ENCODE data around the gene FOXN1. TPM values are rescaled to one million over a fixed set of nuclear protein-coding genes. Genes with fewer than 3 reads are reported as not detected.

FOXN1 gene
- total and polyA plus RNA-seq, 8 donors: 0.02 to 0.19 (median 0.09) TPM; not detected in 5

GRCh38 chr17:28498652-28499363, 7.3 kb upstream of the FOXN1 start:
- Histone ChIP-seq H3K4me3 (no peak overlapping the region), H3K4me1 (peaks cover 17 to 24% (median 20%) of the 10 kb centered on the region in 3 donors), H3K27me3 (no peaks in the 10 kb centered on the region), H3K36me3 (no peaks in the 10 kb centered on the region), H3K27ac (no peak overlapping the region), H3K9me3 (no peaks in the 10 kb centered on the region)
- intact Hi-C loops (cut with DNase I): loop anchor here in 1 of 3 donors (10.0 kb wide), 1 partner anchor 116 kb away; the partner anchor contains the start of gene RSKR
- WGBS, 2 donors: 50 to 61% methylated on average over 12 of the region's 12 CpGs
- ATAC-seq (no peak), FAIRE-seq (no peak), DNase-seq (no peak)
- TF ChIP-seq, protein P1, sequence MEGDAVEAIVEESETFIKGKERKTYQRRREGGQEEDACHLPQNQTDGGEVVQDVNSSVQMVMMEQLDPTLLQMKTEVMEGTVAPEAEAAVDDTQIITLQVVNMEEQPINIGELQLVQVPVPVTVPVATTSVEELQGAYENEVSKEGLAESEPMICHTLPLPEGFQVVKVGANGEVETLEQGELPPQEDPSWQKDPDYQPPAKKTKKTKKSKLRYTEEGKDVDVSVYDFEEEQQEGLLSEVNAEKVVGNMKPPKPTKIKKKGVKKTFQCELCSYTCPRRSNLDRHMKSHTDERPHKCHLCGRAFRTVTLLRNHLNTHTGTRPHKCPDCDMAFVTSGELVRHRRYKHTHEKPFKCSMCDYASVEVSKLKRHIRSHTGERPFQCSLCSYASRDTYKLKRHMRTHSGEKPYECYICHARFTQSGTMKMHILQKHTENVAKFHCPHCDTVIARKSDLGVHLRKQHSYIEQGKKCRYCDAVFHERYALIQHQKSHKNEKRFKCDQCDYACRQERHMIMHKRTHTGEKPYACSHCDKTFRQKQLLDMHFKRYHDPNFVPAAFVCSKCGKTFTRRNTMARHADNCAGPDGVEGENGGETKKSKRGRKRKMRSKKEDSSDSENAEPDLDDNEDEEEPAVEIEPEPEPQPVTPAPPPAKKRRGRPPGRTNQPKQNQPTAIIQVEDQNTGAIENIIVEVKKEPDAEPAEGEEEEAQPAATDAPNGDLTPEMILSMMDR (IDR thresholded peaks at IDR 0.05): no peak

GRCh38 chr17:28499364-28499664, 6.8 kb upstream of the FOXN1 start:
- intact Hi-C loops (cut with DNase I): loop anchor here in 1 of 3 donors (10.0 kb wide), 1 partner anchor 115 kb away; the partner anchor contains the start of gene RSKR
- Histone ChIP-seq H3K27me3 (no peaks in the 10 kb centered on the region), H3K9me3 (no peaks in the 10 kb centered on the region), H3K4me3 (no peak overlapping the region), H3K36me3 (no peaks in the 10 kb centered on the region), H3K4me1 (peaks cover 17 to 24% (median 20%) of the 10 kb centered on the region in 3 donors), H3K27ac (no peak overlapping the region)
- FAIRE-seq (no peak), ATAC-seq (no peak), DNase-seq (no peak)
- WGBS, 2 donors: 73 to 80% methylated on average over 9 of the region's 9 CpGs
- TF ChIP-seq, protein P1 (IDR thresholded peaks at IDR 0.05): no peak

- Histone ChIP-seq H3K4me3 (no peak overlapping the region), H3K36me3 (no peaks in the 10 kb centered on the region), H3K27me3 (no peaks in the 10 kb centered on the region), H3K27ac (no peak overlapping the region), H3K4me1 (peaks cover 17 to 24% (median 20%) of the 10 kb centered on the region in 3 donors), H3K9me3 (no peaks in the 10 kb centered on the region)
- ATAC-seq (no peak), DNase-seq (no peak), FAIRE-seq (no peak)
- TF ChIP-seq, protein P1 (IDR thresholded peaks at IDR 0.05): no peak
- intact Hi-C loops (cut with DNase I): loop anchor here in 1 of 3 donors (10.0 kb wide), 1 partner anchor 115 kb away; the partner anchor contains the start of gene RSKR
- WGBS, 2 donors: 71 to 77% methylated on average over 9 of the region's 9 CpGs
These were observed 6.3 kb upstream of the FOXN1 start for GRCh38 chr17:28499684-28500357.

GRCh38 chr17:28500712-28501379, 5.3 kb upstream of the FOXN1 start:
- no peak for DNase-seq
- TF ChIP-seq, protein P1 (IDR thresholded peaks at IDR 0.05): no peak
- Histone ChIP-seq H3K4me3 (no peak overlapping the region), H3K9me3 (no peaks in the 10 kb centered on the region), H3K27ac (no peak overlapping the region), H3K4me1 (peaks cover 17 to 24% (median 20%) of the 10 kb centered on the region in 3 donors), H3K27me3 (no peaks in the 10 kb centered on the region), H3K36me3 (no peaks in the 10 kb centered on the region)
- WGBS, 2 donors: 68 to 70% methylated on average over 13 of the region's 13 CpGs
- no peak for FAIRE-seq
- ATAC-seq: no peak
- intact Hi-C loops (cut with DNase I): no loop called here

Data from pancreas (tissue), 10 donors.